PC-3 (cell line): ENCODE data around the gene WNT7B.

Source experiments
- CTCF ChIP-seq: fragments of 300-600 bp; sonication (generic); conservative IDR thresholded peaks from 2 replicates; pipeline ENCODE4 v1.5.1; 2017; ENCODE audit warnings: antibody characterized with exemption, low read depth, mild to moderate bottlenecking, low read length
- EZH2 ChIP-seq: fragments of 300-600 bp; sonication (generic); IDR thresholded peaks from one replicate; pipeline ENCODE4 v1.6.1; 2017; ENCODE audit warnings: antibody characterized with exemption, mild to moderate bottlenecking, low read length; ENCODE audit not compliant: unreplicated experiment

- TF ChIP-seq CTCF (no peak), EZH2 (no peak)
Observed at GRCh38 chr22:45977551-45978274, 751 bp upstream of the WNT7B start.
